Keratinocyte (primary cell): ENCODE measurements around the gene C19orf73. TPM values are rescaled to one million over a fixed set of nuclear protein-coding genes. Genes with fewer than 3 reads are reported as not detected.
A peak's percentile ranks its signal among the peaks of the same experiment; 100 is the strongest.
"Not testable (repeated sequence)": the region's sequence is repeated elsewhere in the genome, so short reads cannot be mapped to it uniquely, and the experiment has no call there.

Experiments used
- DNase-seq: peaks from one replicate; pipeline ENCODE4 v3.0.0-alpha.2; 2011; ENCODE audit warnings: low read depth, missing footprints, low spot score
- FAIRE-seq: peaks from 2 replicates; lab custom pipeline; 2011; peaks lifted over from hg19 to GRCh38; lab: Jason Lieb, UNC
- H2AFZ ChIP-seq: 2 replicates; pipeline ENCODE4 v1.6.0; 2012; ENCODE audit warnings: low read length, control low read depth, inconsistent platforms; ENCODE audit not compliant: control insufficient read depth
- H3K27ac ChIP-seq: 2 replicates; pipeline ENCODE4 v1.5.1; 2011; ENCODE audit warnings: low read length; ENCODE audit not compliant: control insufficient read depth, insufficient read depth
- H3K27me3 ChIP-seq: 3 replicates; pipeline ENCODE4 v1.6.0; 2011; ENCODE audit warnings: low read length; ENCODE audit not compliant: control insufficient read depth, insufficient read depth; ENCODE audit errors: extremely low read depth
- H3K36me3 ChIP-seq, 2 experiments: 2 replicates in 1 of 2; 3 replicates in 1 of 2; pipeline ENCODE4 v1.5.1; 2011; ENCODE audit warnings: low read length in 2 of 2, mild to moderate bottlenecking in 1 of 2; ENCODE audit not compliant: control insufficient read depth in 2 of 2, insufficient read depth in 2 of 2; ENCODE audit errors: extremely low read depth in 1 of 2
- H3K4me1 ChIP-seq: 3 replicates; pipeline ENCODE4 v1.5.1; 2011; ENCODE audit warnings: low read length; ENCODE audit not compliant: control insufficient read depth, insufficient read depth; ENCODE audit errors: extremely low read depth
- H3K4me2 ChIP-seq: 3 replicates; pipeline ENCODE4 v1.6.0; 2011; ENCODE audit warnings: low read depth, low read length; ENCODE audit not compliant: control insufficient read depth, insufficient read depth; ENCODE audit errors: extremely low read depth
- H3K4me3 ChIP-seq, 3 experiments: fragments of 200-600 bp in 1 of 3; sonication (generic) in 1 of 3; 2 replicates in 2 of 3; 3 replicates in 1 of 3; pipeline ENCODE4 v1.5.1; 2011 to 2016; ENCODE audit warnings: low read length in 3 of 3, mild to moderate bottlenecking in 3 of 3, control low read depth in 2 of 3, inconsistent platforms in 1 of 3, low read depth in 1 of 3, mixed read lengths in 1 of 3, mixed run types in 1 of 3, moderate library complexity in 1 of 3; ENCODE audit not compliant: control insufficient read depth in 2 of 3, insufficient read depth in 2 of 3; ENCODE audit errors: extremely low read depth in 1 of 3
- H3K79me2 ChIP-seq: 2 replicates; pipeline ENCODE4 v1.6.0; 2012; ENCODE audit warnings: low read length; ENCODE audit not compliant: control insufficient read depth, insufficient read depth
- H3K9ac ChIP-seq: 3 replicates; pipeline ENCODE4 v1.6.0; 2011; ENCODE audit warnings: low read length; ENCODE audit not compliant: control insufficient read depth, insufficient read depth; ENCODE audit errors: extremely low read depth
- H3K9me1 ChIP-seq: 3 replicates; pipeline ENCODE4 v1.6.0; 2011; ENCODE audit warnings: low read length; ENCODE audit not compliant: control insufficient read depth, insufficient read depth; ENCODE audit errors: extremely low read depth
- H3K9me3 ChIP-seq: 2 replicates; pipeline ENCODE4 v1.5.1; 2012; ENCODE audit warnings: low read depth, low read length; ENCODE audit not compliant: control insufficient read depth
- H4K20me1 ChIP-seq: 3 replicates; pipeline ENCODE4 v1.6.0; 2011; ENCODE audit warnings: low read length; ENCODE audit not compliant: control insufficient read depth, insufficient read depth; ENCODE audit errors: extremely low read depth
- CTCF ChIP-seq, 3 experiments: IDR thresholded peaks in 1 of 3; conservative IDR thresholded peaks in 1 of 3; optimal IDR thresholded peaks in 1 of 3; 2 replicates in 2 of 3; 3 replicates in 1 of 3; pipeline versions ENCODE3 to v1.5.1; 2011; ENCODE audit warnings: low read length in 3 of 3, mild to moderate bottlenecking in 3 of 3, moderate library complexity in 2 of 3, control low read depth in 1 of 3, inconsistent platforms in 1 of 3; ENCODE audit not compliant: insufficient read depth in 2 of 3; ENCODE audit errors: extremely low read depth in 1 of 3
- EZH2 ChIP-seq: IDR thresholded peaks from one replicate; pipeline ENCODE4 v1.6.1; 2012; ENCODE audit warnings: inconsistent platforms, mild to moderate bottlenecking, low read length, moderate library complexity
- dilution Hi-C: fragments of 300-500 bp; cut with MboI; formaldehyde crosslinking; loops from one replicate; pipeline ENCODE4 v1.7.0; 2020; ENCODE audit warnings: low sequenced_read_pairs; ENCODE audit not compliant: extremely low pct_ligation_motif_present
- polyA plus RNA-seq, 5 experiments: library from polyadenylated mRNA; depleted of rRNA in 3 of 5; stranded (reverse) in 3 of 5; stranded (forward) in 1 of 5; unstranded in 1 of 5; fragments of >200 nt; gene quantifications; 1 replicate in 1 of 5; 2 replicates in 3 of 5; 3 replicates in 1 of 5; pipeline versions ENCODE4 v1.2.1 to v1.2.3, GENCODE V29; 2011 to 2012; ENCODE audit warnings: missing spikeins in 2 of 5, low read depth in 1 of 5, low replicate concordance in 1 of 5

Gene C19orf73
- polyA plus RNA-seq, 1 donor (not counting 4 experiments of a cell fraction or from before 2014, with no cell fraction given) = 0.71 TPM

- H3K4me2 ChIP-seq = peak overlapping the region; percentile 33
- DNase-seq (no peak), FAIRE-seq (no peak)
- no peaks in the 10 kb centered on the region for H3K9me1 ChIP-seq
- TF ChIP-seq CTCF (optimal IDR thresholded peaks at IDR 0.05 in 1 of 3, IDR thresholded peaks at IDR 0.05 in 1 of 3, conservative IDR thresholded peaks at IDR 0.05 in 1 of 3; ENCODE audit: extremely low read depth in 1 of 3, insufficient read depth in 2 of 3, low read length in 3 of 3) = no peak
- no peaks in the 10 kb centered on the region for H3K36me3 ChIP-seq
- H3K9ac ChIP-seq = no peak overlapping the region
- no peaks in the 10 kb centered on the region for H3K9me3 ChIP-seq
- H3K27me3 ChIP-seq = no peaks in the 10 kb centered on the region
- dilution Hi-C loops = no loop called here
- peaks cover 4% of the 10 kb centered on the region for H3K4me1 ChIP-seq
- peak overlapping the region in 1 of 3 experiments; percentile 37 for H3K4me3 ChIP-seq
- no peak overlapping the region for H3K27ac ChIP-seq
- no peak overlapping the region for H2AFZ ChIP-seq
- no peaks in the 10 kb centered on the region for H3K79me2 ChIP-seq
- H4K20me1 ChIP-seq = no peaks in the 10 kb centered on the region
Observed at GRCh38 chr19:49128545-49129237, 9.7 kb upstream of the C19orf73 start.

- peak; percentile 90 for DNase-seq
- TF ChIP-seq CTCF (optimal IDR thresholded peaks at IDR 0.05 in 1 of 3, IDR thresholded peaks at IDR 0.05 in 1 of 3, conservative IDR thresholded peaks at IDR 0.05 in 1 of 3; ENCODE audit: extremely low read depth in 1 of 3, insufficient read depth in 2 of 3, low read length in 3 of 3) (peak in 2 of 3 experiments; percentile 22 to 37), EZH2 (no peak)
- no peak overlapping the region for H3K27ac ChIP-seq
Observed at GRCh38 chr19:49127674-49128544, 9.0 kb upstream of the C19orf73 start.

GRCh38 chr19:49127225-49127624 is 8.3 kb upstream of the C19orf73 start:
- H3K9me1 ChIP-seq, FAIRE-seq, H3K4me1 ChIP-seq, H4K20me1 ChIP-seq, H3K4me3 ChIP-seq, H3K27me3 ChIP-seq, H3K9ac ChIP-seq, H3K9me3 ChIP-seq, H3K27ac ChIP-seq, DNase-seq, H2AFZ ChIP-seq, H3K4me2 ChIP-seq, H3K36me3 ChIP-seq, dilution Hi-C loops, H3K79me2 ChIP-seq: not testable (repeated sequence)

More at GRCh38 chr19:49127674-49128544, 9.0 kb upstream of the C19orf73 start:
- H2AFZ ChIP-seq = peak overlapping the region; percentile 99
- peaks cover 4% of the 10 kb centered on the region for H3K4me1 ChIP-seq
- peak overlapping the region; percentile 37 to 73 (median 53) for H3K4me3 ChIP-seq
- peak overlapping the region; percentile 84 for H3K4me2 ChIP-seq
- H3K36me3 ChIP-seq = no peaks in the 10 kb centered on the region
- H3K27me3 ChIP-seq = no peaks in the 10 kb centered on the region
- dilution Hi-C loops = no loop called here
- H4K20me1 ChIP-seq = no peaks in the 10 kb centered on the region
- peak overlapping the region; percentile 22 for H3K9ac ChIP-seq
- no peaks in the 10 kb centered on the region for H3K9me3 ChIP-seq
- FAIRE-seq = peak; percentile 5
- H3K9me1 ChIP-seq = no peaks in the 10 kb centered on the region
- no peaks in the 10 kb centered on the region for H3K79me2 ChIP-seq
